ACHN (cell line): ENCODE results near the gene CCDC106.
A peak's percentile ranks its signal among the peaks of the same experiment; 100 is the strongest.

Experiments
- DNase-seq: peaks from one replicate; pipeline ENCODE4 v3.0.0-alpha.2; 2015
- in situ Hi-C: cut with HindIII; loops from 2 replicates; pipeline ENCODE4 v1.10.0; 2017; ENCODE audit warnings: low sequenced_read_pairs, low pct_ligation_motif_present, low pct_unique_long_range_greater_than_20kb

The CCDC106 gene

GRCh38 chr19:55673889-55674288, 25.9 kb downstream of the CCDC106 start:
- in situ Hi-C loops = no loop called here
- no peak for DNase-seq

GRCh38 chr19:55674459-55674840, 26.4 kb downstream of the CCDC106 start:
- in situ Hi-C loops = no loop called here
- DNase-seq = no peak

DNA sequence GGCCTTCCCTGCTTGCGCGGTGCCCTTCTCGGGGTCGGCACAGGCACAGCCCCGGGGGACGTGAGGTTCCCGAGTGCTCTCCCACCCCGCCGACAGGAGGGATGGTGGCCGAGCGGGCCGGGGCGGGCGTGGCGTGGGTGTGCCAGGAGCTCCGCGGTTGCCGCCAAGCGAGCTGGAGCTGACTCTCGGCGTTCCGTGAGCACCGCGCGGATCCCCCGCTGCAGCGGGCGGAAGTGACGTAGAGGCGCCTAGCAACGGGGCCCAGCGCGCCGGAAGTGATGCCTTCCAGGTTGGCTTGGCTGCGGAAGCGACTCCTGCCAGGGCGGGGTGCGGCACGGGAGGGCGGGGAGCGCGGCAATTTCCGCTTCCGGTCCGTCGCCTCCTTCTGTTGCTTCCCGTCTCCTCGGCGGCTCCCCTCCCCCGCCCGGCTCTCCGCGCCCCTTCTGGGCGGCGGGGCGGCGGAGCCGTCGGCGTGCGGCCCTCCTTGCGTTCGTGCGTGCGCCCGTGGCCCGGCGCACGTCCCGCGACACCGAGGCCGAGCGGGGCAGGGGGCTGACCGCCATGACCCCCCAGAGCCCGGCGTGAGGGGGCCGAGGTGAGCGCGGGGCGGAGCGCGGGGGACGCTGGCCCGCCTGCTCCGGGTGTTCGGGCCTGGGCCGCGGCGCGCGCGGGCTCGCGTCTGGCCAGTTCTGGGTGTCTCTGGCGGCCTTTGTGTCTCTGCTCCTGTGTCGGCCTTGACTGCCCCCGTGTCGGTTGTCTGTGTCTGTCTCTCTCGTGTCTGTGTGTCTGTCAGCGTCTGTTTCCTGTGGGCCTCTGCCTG, 27.0 kb downstream of the CCDC106 start, which contains the start of gene EPN1:
Gene EPN1 (plus strand): TSS at position 386 of the 820 bp plus-strand sequence. CDS start 3,402 bp downstream, outside the sequence.
- peak; percentile 95 for DNase-seq
- in situ Hi-C loops = no loop called here

DNA sequence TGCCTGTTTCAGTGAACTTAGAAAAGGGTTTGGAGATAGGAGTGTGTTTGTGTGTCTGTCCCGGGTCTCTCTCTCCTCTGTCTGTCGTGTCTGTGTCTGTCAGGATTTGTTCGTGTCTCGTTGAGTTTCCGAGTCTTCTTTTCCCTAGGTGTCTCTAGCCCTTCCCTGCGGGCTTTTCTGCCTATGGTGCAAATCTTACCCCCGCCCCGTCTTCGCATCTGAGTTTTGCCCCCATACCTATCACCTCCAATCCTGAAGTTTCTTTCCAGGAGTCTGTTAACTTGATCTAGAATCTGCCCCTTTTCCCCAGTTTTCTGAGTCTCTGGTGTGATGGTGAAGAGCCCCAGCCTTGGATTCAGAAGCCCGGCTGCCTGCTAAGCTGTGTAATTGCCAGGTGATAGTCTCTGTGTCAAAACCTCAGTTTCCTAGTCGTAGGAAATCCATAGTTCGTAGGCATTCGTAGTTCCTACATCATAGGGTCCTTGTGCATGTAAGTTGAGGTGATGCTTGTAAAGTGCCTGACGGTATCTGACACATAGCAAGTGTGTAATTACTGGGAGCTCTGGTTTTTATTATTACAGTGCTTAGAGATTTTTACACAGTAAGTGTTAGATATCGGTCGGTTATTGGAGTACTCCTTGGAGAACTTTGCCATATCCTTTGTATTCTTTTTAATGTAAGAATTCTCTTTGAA, 27.8 kb downstream of the CCDC106 start:
- in situ Hi-C loops = no loop called here
- DNase-seq = no peak

DNA sequence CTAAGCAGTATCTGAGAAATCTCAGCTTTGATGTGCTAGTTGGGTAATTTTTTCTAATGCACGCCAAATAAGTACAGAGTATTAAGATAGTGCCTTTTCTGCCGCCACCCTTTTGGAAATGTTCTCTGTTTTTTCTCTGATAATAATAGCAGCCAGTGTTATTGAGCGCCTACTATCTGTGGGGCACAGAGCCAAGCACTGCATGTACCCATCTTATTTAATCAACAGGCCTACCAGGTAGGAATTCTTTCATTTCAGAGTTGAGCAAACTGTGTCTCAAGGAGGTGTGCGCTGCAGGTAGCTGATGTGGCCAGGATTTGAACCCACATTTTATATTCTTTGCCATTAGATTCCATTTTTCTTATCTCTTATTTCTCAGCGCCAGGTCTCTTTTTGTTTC, 28.4 kb downstream of the CCDC106 start:
- in situ Hi-C loops = no loop called here
- no peak for DNase-seq

DNA sequence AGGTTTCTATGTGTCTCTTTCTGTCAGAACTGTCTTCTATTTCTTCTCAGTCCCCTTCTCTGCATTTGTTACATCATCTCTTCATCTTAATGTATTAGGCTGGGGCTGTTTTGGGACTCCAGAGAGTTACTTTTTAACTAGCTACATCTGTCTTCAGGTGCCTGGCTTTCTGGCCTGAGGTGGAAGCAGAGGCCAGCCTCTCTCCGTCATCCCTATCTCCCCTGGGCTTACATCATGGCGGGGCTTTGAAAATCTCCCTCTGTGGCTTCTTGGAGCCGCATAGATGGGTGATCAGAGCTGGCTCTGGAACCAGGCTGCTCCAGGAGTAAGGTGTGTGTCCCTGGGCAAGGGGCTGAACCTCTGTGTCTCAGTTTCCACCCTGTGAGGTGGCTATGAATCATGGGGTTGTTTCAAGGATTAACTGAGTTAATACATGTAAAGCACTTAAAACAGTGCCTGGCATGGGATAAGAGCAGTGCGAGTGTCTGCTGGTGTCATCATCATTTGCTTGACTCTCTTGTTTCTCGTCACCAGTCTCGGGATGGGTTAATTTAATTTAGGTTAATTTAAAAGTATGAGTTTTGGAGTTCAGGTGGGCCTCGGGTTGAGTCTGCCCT, 29.0 kb downstream of the CCDC106 start:
- in situ Hi-C loops = no loop called here
- no peak for DNase-seq

DNA sequence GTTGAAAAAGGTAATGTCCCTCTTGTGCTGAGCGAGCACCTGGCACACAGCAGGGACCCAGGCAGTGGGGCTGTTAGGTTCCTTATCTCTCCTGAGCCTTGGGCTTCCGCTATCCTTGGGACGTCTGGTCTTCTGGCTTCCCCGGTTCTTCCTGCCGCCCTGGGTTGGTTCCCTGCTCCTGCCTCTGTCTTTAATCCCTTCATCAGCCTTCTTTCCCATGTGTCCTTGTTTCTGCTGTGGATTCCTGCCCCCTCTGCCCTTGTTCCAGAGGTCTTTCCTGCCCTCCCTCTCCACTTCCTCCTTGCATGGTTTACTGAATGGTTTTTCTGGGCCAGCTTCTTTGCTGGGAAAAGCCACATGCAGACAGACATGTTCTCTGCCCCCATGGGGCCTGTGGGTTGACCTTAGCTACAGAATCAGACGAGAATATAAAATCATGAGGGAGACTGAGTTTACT, 29.6 kb downstream of the CCDC106 start:
- DNase-seq = no peak
- in situ Hi-C loops = no loop called here

DNA sequence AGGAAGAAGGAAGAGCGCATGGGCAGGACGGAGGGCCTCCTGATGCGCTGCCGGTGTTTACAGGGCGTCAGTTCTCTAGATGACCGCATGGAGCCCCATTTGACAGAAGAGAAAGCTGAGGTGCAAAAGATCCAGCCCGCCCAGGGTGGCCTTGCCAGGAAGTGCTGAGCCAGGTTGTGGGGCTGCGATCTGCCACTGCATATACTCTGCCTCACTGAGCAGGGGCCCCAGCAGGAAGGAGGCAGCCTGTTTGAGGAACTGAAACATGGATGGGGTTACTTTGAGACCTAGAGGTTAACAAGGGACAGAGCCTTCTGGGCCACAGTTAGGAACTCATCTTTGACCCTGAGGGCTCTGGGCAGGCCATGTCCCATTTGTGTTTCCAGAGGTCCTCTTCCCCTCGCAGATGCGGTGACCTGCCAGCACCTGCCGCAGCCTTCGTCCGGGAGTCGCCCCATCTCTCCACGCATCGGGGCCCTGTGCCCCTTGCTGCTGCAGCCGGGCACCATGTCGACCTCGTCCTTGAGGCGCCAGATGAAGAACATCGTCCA, 30.2 kb downstream of the CCDC106 start:
- in situ Hi-C loops = no loop called here
- no peak for DNase-seq

DNA sequence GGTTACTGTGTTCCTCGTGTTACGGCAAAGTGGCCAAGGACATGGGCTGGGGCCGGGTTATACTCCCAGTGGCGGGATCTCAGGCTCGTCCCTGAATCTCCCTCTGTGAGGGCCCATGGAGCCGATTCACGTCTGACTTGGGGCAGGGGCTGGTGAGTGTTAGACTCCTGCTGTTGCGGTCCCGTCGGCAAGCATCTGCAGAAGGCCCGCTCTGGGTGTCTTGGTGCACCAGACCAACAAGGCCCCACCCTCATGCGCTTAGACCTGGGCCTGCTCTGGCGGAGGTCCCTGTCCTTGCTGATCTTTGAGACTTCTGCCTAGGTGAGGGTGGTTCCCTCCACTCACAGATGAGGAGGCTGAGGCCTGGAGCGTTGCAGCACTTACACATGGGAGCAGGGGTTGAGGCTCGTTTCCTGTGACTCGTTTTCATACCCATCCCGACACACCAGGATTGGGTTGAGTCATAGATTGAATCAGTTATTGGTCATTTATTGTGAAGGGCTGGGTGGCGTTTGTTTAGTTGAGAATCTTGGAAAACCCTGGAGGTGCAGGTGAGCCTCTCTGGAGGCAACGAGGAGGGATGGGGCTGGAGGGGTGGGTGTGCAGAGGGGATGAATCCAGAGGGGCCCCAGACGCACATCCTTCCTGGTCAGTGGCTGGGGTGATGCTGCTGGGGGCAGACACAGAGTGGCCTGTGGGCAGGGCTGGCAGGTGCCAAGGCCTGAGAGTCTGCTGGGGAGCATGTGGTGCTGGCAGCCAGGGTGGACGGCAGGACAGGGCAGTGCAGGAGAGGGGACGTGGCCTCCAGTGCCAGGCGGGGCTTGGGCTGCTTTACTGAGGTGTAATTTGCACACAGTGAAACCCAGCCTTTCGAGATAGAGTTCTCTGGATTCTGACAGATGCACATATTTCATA, 31.6 kb downstream of the CCDC106 start:
- DNase-seq = peak; percentile 47
- in situ Hi-C loops = no loop called here

DNA sequence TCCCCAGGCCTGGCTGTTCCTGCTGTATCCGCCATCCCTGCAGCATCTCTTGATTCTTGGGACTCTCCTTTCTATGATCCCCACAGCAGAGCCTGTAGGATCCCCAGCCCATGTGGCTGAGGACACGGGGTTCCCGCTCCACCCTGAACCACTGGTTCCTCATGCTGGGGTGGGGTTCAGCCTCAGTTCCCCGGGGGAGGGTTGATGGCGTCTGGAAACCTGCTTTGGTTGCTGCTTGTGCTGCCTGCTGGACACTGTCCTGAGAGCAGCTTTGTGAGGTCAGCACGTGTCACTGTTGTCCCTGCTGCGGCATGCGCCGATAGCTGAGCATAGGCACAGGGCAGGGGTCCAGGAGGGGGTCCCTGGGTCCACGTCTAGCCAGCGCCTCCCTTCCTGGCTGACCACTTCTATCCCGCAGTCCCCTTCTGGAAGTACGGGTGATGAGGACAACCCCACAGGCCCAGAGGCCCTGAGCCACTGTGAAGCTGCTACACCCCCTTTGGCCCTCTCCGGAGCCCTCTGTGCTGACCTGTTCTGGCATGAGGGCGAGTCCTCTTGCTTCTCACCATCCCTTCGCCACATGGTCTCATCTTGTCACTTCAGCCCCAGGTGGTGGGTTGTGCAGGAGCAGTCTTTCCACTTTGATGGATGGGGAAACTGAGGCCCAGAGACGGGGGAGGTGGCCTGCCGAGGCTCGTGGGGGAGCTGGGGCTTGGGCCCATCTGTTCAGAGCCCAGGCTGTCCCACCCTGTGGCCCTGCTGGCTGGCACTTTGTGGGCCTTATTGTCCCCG, 32.5 kb downstream of the CCDC106 start:
- DNase-seq = no peak
- in situ Hi-C loops = no loop called here

DNA sequence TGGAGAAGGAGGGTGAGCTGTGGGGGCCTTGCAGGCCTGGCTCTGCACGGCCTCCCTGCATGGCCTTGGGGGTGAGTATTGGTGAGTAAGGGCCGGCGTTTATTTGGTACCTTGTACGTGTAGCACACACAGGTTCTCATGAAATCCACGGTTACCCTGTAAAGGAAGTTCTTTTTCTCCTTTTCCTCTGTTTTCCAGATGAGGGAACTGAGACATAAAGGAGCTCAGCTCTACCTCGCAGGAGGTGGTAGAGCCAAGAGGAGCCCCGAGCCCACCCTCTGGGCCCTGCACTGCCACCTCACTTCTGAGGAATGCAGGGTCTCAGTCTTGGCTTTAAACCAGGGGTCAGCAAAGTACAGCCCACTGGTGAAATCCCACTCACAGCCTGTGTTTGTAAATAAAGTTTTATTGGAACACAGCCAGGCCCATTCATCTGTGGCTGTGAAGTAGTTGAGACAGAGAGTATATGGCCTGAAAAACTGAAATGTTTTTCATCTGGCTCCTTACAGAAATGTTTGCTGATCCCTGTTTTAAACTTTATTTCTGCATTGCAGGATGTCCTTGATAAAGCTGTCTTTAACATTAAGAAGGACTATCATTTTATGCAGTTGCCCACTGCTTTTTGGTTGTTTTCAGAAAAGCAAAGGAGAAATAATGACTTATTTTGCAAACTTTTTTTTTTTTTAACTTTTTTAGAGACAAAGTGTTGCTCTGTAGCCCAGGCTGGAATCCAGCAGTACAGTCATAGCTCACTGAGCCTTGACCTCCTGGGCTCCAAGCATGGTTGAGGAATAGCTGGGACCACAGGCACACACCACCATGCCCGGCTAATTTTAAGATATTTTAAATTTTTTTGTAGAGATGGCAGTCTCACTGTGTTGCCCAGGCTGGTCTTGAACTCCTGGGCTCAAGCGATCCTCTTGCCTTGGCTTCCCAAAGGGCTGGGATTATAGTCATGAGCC, 33.4 kb downstream of the CCDC106 start:
- in situ Hi-C loops = no loop called here
- peak; percentile 75 for DNase-seq

GRCh38 chr19:55683449-55684261, 35.6 kb downstream of the CCDC106 start:
- DNase-seq = no peak
- in situ Hi-C loops = no loop called here

GRCh38 chr19:55684946-55685681, 37.1 kb downstream of the CCDC106 start:
- in situ Hi-C loops = no loop called here

GRCh38 chr19:55685776-55686175, 37.8 kb downstream of the CCDC106 start:
- in situ Hi-C loops = no loop called here
- no peak for DNase-seq

More at GRCh38 chr19:55684946-55685681, 37.1 kb downstream of the CCDC106 start:
- no peak for DNase-seq
